ENCODE results near the gene KRTDAP.
A peak's percentile ranks its signal among the peaks of the same experiment; 100 is the strongest.

The KRTDAP gene

DNA sequence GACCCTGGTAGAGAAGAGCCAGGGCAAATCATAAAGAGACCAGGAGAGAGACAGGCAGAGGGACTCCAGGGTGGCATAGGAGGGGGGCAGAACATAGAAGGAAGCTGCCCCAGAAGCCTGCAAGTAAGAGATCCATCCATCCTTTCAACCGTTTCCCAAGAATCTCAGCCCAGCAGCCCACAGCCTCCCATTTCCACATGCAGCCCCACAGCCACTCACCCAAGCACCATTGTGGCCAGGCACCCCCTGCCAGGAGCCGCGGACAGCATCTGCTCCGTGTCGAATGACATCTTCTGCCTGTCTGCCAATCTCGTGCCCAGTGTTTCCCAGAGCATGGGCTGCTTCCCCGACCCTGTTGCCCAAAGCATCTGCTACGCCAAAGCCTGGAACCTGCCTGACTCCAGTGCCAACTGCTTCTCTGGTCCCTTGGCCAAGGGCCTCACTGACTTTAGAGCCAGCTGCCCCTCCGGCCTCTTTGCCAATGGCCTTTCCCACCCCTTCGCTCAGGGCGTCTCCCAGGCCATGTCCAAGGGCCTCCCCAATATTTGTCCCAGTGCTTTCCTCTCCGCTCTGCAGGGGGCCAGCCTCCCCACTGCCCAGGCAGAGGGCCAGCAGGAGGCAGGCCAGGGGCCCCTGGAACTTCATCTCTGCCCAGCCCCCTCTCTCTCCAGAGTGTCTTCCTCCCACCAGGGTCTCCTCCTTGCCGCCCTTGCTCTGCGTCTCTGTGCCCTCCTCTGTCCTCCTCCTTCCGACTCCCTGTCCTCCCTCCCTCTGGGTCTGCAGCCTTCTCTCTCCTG is 22.8 kb upstream of the KRTDAP start:
- no peak for DNase-seq (ENCODE audit: low read depth in 2 of 2)

DNA sequence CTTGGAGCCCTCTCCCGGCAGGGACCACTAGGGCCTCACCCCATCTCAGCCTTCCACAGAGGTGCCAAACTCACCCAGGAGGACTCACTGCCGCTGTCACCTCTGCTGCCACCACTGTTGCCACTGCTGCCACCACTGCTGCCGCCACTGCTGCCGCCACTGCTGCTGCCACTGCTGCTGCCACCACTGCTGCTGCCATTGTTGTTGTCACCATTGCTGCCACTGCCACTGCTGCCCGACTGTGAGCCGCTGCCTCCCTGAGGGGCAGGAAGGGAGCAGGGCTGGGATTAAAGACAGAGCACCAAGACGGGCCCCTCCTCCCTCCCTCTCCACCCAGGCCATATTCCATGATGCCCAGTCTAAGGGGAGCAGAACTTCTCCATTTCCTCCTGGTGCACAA is 21.1 kb upstream of the KRTDAP start:
- DNase-seq (ENCODE audit: low read depth in 2 of 2) = no peak

DNA sequence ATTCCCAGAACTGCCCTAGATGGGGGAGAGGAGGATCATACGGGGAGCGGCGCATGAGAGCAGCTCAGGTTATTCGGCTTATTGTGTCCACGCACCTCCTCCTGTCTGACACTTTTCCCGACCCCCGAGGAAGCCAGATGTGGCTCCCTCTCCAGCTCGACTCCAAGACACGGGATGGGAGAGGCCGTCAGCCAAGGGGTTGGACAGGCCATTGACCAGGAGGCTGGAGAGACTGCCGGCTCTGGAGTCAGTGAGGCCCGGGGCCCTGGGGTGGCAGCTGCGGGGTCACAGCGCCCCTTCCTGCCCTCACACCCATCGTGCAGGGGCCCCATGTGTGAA is 20.3 kb upstream of the KRTDAP start:
- DNase-seq (ENCODE audit: low read depth in 2 of 2) = no peak

DNA sequence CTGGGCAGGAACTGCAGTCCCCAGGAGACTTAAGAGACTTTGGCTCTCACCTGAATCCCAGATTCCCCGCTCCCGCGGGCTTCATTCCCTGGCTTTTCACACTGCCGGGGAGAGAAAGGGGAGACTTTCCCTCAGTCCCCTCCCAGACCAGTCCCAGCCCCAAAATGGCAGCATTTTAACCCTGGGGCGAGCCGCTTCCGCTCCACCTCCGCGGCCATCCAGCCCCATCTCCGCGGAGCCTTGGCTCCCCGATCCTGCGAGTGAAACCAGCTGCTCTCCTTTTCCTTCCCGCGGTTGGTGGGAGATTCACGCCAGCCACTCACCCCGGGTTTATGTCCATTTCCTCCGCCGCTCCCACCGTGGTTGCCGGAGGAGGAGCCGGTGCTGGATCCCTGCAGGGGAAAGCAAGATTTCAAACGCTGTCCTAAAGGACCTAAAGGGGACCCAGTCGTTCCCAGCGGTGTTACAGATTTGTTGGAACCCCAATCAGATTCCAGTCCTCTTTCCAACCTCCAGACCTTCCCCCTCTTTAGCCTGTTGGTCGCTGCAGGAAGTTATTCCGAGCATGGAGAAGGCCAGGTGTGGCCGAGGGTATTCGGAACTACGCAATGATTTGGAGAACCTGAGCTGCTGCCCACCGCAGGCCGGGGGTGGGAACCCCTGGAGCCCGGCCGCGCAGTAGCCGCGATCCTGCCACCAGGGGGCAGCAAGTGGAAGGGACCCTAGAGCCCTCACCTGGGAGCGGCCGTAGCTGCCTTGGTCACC is 19.8 kb upstream of the KRTDAP start:
- peak; percentile 25 to 38 for DNase-seq (ENCODE audit: low read depth in 2 of 2)

DNA sequence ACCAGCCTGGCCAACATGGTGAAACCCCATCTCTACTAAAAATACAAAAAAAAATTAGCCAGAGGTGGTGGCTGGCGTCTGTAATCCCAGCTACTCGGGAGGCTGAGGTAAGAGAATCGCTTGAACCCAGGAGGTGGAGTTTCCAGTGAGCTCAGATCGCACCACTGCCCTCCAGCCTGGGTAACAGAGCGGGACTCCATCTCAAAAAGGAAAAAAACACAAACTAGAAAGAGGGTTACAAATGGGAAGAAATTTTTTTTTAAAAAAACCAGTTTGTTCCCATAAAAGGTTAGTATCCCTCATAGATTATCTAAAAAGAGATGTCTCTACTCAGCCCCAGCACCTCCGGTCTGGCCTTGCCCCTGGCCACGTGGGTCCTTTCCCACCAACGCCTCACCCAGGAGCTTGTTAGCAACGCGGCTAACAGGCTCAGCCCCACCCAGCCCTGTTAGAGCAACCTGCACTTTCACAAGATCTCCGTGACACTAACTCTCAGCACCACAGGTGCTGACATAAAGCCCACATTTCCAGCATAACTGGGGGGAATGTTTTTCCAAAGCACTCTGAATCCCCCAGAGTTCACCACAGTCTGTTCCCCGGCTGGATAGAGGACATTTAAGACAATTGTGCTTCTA is 18.9 kb upstream of the KRTDAP start:
- no peak for DNase-seq (ENCODE audit: low read depth in 2 of 2)

DNA sequence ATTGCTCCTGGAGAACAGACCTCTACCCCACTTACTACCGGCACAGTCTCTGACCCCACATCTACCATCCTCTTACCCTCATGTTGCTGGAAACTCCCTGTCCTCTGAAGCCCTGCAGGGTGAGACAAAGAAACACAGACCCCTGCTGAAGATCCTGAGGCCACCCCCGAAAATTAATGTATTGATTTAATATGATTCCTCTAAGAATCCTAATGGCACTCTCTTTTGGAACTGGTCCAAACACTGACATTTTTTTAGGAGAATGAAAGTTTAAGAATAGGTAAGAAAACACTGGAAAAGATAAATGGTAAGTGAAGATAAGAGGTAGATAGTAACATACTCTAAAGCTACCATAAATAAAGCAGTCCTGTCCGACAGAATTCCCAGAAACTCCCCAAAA is 17.9 kb upstream of the KRTDAP start:
- DNase-seq (ENCODE audit: low read depth in 2 of 2) = no peak

DNA sequence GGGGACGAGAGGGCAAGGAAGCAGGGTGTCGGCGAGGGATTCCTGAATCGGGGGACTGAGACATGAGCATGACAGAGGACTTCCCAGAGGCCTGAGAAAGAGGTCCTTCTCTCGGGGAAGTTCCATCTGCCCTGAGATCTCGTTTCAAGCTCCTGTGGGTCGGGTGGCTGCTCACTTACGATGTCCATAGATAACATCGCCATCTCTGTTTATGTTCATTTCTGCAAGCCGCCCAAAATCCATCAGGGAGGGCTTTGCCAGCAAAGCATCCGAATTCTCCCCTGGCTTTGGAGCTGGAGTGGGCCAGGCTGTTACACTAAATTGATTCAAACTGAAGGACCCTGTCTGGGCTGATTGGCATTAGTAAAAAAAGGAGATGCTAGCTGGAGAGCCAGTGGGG is 17.3 kb upstream of the KRTDAP start:
- no peak for DNase-seq (ENCODE audit: low read depth in 2 of 2)

DNA sequence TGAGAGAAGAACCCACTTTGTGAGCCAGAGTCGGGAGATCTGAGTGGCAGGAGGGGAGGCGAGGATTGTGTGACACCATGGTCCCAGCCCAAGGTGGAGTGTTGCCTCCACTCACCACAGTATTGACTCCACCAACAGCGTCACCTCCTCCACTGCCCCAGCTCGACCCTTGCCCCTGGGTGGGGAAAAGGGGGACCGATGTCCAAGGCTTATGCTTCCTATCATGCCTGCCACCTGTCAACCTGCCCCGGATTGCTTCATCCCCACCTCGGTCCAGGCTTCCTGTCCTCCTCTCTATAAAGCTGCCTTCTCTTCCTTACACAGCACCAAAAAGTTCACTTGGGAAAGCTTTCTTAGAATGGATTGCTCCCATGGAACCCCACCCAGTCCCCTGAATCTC is 15.7 kb upstream of the KRTDAP start:
- no peak for DNase-seq (ENCODE audit: low read depth in 2 of 2)

DNA sequence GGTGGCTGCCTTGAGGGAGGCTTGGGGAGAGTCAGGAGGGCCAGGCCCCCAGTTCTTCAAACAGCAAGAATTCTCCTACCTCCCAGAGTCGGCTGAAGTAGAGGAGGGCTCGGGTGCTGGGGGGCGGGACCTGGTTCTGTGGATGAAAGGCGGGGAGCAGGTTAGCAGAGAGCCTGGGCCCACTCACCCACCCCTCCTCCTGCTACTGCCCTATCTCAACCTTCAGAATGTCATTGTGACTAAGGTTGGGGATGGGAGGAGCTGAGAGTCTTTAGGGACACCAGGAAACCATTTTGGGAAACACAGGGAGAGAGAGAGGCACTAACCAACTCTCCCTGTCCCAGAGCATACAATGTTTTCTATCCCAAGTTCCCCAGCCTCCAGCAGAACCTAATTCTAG is 12.5 kb upstream of the KRTDAP start:
- no peak for DNase-seq (ENCODE audit: low read depth in 2 of 2)

DNA sequence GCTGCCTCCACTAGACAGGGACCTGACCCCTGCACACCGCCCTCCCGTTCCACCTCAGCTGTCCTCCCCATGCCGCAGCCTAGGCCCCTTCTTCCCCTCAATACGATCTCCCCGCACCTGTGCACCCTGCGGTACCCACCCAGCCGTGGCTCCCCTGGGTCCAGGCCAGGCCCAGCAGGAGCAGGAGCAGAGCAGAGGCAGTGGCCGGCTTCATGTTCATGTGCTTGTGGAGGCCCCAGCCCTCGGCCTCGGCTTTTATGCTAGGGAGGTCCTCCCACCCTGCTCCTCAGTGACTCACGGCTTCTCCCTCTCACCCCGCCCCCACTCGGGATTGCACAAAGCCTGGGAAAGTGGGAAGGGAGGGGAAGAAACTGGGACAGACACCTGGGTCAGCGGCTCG is 11.4 kb upstream of the KRTDAP start:
- DNase-seq (ENCODE audit: low read depth in 2 of 2) = no peak

DNA sequence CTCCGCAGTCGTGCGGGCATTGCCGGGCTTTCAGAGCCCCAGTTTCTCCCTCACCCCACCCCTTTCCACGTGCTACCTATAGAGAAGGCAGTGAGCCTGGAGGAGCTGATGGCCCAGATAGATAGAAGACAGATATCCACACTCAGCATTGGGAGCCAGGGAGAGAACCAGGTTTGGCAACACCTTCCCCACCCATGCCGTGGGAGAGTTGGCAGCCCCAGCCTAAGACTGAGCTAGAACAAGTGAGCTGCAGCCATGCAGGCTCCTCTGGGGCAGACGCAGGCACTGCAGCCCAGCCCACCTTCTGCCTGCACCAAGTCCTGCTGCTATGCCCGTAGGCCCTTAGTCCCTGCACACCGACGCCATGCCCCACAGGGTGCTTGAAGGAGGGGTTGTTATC is 10.3 kb upstream of the KRTDAP start:
- DNase-seq (ENCODE audit: low read depth in 2 of 2) = no peak

DNA sequence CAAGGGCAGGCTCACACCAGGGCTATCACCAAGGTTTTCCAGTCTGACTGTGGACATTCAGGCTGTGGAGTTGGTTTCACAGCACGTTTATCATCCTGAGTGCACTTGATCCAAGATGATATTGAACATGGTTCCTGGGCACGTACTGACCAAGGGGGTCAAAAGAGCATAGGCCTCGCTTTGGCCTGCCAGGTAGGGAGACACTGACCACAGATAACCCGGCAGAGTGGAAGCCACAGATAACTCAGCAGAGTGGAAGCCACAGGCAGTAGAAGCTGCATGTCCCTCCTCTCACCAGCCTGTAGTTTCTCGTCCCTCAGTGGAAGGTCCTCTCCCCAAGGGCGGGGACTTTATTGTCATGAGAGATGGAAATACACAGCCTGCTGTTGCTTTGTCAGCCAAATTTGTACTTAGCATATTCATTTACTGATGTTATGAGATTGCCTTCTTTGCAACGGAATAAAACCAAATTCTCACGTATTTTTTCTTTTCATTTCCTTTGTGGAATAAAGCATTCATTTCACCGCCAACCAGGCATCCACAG is 8.8 kb upstream of the KRTDAP start:
- DNase-seq (ENCODE audit: low read depth in 2 of 2) = no peak

DNA sequence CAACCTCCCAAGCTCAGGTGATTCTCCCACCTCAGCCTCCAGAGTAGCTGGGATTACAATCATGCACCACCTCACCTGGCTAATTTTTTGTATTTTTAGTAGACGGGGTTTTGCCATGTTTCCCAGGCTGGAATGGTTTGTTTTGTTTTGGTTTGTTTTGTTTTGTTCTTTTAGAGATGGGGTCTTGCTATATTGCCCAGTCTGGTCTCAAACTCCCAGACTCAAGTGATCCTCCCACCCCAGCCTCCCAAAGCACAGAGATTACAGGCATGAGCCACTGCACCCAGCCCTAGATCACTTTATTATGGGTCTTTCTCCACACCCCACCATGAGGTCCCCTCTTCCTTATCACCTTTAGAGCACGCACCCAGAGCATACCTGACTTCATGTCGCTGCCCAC is 8.0 kb upstream of the KRTDAP start:
- DNase-seq (ENCODE audit: low read depth in 2 of 2) = no peak

DNA sequence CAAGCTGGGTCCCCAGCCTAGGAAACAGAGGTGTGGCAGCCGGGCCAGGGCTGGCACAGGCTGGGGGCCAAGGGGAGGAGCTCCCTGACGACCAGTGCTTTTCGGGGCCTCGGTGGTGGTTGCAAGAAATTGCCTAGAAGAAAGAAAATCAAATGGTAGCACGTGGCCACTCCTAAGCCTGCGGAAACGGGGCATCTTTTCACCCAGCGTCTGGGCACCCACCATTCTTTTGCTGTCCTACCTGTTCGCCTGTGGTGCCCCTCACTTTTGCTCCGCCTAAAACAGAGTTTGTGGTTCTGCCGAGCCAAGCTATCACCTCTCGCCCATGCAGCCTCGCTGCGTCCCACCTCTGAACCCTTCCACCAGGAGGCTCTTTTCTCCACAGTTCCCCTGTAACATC is 7.1 kb upstream of the KRTDAP start:
- DNase-seq (ENCODE audit: low read depth in 2 of 2) = no peak

DNA sequence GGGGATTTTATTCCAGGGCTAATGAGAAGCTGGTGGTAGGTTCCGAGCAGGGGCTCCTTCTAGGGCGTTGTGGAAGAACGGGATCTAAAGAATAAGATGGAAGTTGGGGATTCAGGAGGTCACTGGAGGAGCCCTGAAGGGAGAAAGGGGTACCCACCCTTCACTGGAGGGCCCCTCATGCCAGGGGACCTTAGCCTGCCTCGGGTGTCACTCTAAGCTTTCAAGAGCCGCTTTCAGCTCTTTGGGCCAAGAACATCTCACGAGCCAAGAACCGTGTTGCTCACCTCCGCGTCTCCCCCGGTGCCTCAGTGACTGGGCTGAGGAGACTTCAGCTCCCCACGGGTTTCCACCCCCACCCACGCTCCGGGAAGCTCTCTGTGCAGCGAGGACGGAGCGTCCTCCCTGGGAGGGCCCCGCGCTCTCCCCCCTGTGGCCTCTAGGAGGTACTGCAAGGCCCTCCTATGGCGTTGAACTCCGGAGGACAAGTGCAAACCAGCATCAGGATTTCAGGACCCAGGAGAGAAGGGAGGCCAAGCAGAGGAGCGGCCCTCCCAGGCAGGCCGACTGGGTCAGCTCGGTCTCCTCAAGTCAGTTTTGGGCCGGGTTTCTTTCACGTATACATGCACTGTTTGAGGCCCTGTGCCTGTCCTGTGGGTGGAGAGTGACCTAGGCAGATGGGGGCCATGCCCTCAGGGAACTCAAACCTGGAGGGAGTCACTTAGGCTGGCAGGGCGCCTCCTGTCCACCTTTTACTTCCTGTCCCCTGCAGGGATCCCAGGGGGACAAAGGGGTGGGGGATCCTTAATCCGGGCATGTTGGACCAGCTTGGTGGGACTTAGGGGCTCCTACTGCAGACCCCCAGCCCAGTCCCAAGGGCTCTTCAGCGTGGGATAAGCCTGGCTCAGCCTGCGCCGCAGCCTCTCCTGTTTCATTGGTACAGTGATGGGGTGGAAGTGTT is 5.1 kb upstream of the KRTDAP start:
- peak; percentile 75 to 83 for DNase-seq (ENCODE audit: low read depth in 2 of 2)

DNA sequence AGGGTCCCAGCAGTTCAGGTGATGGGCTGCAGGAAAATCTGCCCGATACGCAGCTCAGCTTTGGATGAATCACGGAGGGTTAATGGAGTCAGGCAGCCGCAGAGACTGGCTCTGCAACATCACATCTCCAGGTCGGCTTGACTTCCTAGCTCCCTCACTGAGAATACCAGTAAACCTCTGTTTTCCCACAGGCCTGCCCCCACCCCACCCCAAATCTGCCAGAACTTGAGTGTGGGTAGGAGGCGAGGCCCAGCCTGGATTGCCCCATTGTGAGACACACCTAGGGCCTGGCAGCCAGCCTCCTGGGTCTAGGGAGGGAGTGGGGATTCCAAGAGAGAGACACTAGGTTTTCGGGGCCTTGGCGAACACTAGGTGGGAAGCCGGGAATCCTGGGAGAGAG is 3.7 kb upstream of the KRTDAP start:
- no peak for DNase-seq (ENCODE audit: low read depth in 2 of 2)

DNA sequence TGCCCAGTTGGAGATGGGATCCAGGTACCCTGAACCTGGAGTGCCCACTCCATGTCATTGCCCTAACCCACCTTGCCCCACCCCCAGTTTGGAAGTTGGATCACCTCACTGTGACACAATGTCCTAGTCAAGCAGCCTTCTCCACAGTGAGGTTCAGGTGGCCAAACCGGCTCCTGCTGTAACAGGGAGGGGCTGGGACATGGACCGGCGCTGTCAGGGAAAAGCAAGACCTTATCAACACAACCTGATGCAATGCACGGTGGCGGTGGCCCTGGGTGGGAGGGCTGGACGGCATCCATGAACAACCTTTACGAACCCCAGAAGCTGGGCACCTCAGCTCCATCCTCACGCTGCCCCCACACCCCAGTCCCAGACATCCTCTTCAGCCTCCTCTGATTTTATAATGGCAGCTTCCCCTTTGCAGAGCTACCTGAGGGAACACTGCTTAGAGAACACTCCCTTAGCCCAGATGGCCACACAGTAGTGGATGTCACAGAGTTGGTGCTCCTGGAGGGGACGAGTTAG is 1.6 kb upstream of the KRTDAP start:
- DNase-seq (ENCODE audit: low read depth in 2 of 2) = no peak

DNA sequence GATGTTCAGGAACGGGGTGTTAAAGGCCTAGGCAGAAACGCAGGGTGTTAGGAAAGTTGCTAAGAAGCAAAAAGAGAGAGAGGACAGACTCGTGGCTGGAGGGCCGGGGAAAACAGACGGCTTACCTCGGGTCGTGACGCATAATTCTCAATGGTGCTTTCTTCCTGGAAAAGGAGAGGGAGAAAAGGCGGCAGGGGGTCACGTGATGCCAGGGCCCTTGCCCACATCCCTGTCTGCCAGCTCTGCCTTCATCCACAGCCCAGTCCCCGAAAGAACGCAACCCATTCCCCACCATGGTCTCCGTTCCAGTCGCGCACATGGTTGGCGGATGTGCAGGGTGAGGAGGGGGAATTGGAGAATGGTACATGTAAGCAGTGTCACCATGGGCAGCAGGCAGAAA is 1.6 kb downstream of the KRTDAP start:
- no peak for DNase-seq (ENCODE audit: low read depth in 2 of 2)

DNA sequence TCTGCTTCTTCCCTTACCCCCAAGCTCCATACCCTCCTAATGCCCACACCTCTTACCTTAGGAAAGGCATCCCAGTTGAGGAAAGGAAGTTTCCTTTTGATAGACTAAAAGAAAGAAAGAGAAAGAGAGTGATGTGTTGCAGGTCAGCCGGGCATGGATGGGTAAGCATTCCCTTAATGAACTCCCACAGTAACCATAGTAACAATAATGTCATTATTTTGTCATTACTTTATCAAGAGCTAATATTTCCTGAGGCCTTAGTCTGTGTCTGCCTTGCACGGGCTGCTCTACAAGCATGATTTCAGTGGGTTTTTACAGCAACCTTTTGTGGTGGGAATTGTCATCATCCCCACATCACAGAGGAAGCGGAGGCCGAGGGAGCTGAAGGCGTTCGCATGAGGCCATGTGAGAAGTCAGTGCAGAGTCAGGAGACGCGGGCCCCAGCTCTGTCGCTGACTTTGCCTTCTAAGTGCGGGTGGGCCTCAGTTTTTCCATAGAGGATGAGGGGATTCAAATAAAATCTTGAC is 2.5 kb downstream of the KRTDAP start:
- DNase-seq (ENCODE audit: low read depth in 2 of 2) = no peak

DNA sequence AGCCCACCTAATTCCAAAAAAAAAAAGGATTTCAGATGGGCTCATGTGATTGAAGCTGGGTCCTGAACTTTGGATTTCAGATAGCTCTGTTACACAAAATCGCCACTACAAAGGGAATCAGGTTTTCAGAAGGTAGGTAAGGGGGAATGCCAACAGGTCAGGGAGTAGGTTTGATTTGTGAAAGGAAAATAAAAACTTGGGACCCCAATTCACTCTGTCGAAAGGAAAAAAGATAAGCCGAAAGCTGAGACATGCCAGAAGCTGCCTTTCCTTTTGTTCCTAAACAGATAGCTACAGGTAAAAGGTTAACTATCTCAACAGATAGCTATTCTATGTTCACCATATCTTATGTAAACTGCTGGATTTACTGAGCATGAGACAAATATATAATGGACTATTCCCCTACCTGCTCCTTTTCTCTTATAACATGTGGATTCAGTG is 4.0 kb downstream of the KRTDAP start:
- no peak for DNase-seq (ENCODE audit: low read depth in 2 of 2)
